H1 (cell line): ENCODE data around the gene UPF2. TPM values are rescaled to one million over a fixed set of nuclear protein-coding genes. Genes with fewer than 3 reads are reported as not detected.

Experiments used
- CTCF ChIA-PET: fragments of 300-600 bp; sonication (Branson Sonifier 250); formaldehyde crosslinking; loops from one replicate; lab custom pipeline; 2021; ENCODE audit not compliant: partially characterized antibody; lab: Charles Lee
- POLR2A ChIA-PET: fragments of 300-600 bp; sonication (Branson Sonifier 250); formaldehyde crosslinking; loops from one replicate; lab custom pipeline; 2021; ENCODE audit warnings: inconsistent platforms; ENCODE audit not compliant: partially characterized antibody; lab: Charles Lee
- DNase-seq, 2 experiments: peaks; one replicate each; pipeline versions ENCODE4 v3.0.0 to v3.0.0-alpha.2; 2010 to 2022; ENCODE audit warnings: low spot score in 2 of 2, low read depth in 1 of 2, mixed read lengths in 1 of 2
- FAIRE-seq: peaks from 2 replicates; lab custom pipeline; 2011; peaks lifted over from hg19 to GRCh38; lab: Jason Lieb, UNC
- H2AFZ ChIP-seq: 2 replicates; pipeline ENCODE4 v1.8.1; 2012; ENCODE audit warnings: low read length, inconsistent platforms
- H2AK5ac ChIP-seq: 2 replicates; pipeline ENCODE4 v1.6.1; 2013; ENCODE audit warnings: low read depth, low read length
- H2BK120ac ChIP-seq: replicated peaks from 2 replicates; pipeline ENCODE3; 2013; ENCODE audit warnings: low read depth, low read length, inconsistent platforms
- H2BK12ac ChIP-seq: 2 replicates; pipeline ENCODE4 v1.6.1; 2013; ENCODE audit warnings: low read depth, low read length
- H2BK15ac ChIP-seq: 2 replicates; pipeline ENCODE4 v1.6.1; 2013; ENCODE audit warnings: low read length
- H2BK20ac ChIP-seq: 2 replicates; pipeline ENCODE4 v1.6.1; 2013; ENCODE audit warnings: low read length
- H2BK5ac ChIP-seq: 2 replicates; pipeline ENCODE4 v1.6.1; 2013; ENCODE audit warnings: low read depth, low read length
- H3K14ac ChIP-seq: 2 replicates; pipeline ENCODE4 v1.6.1; 2013; ENCODE audit warnings: inconsistent platforms; ENCODE audit not compliant: insufficient read length
- H3K18ac ChIP-seq: 2 replicates; pipeline ENCODE4 v1.6.1; 2013; ENCODE audit warnings: low read length; ENCODE audit errors: extremely low read depth
- H3K23ac ChIP-seq: 2 replicates; pipeline ENCODE4 v1.6.1; 2013; ENCODE audit warnings: inconsistent platforms; ENCODE audit not compliant: insufficient read length
- H3K23me2 ChIP-seq: 2 replicates; pipeline ENCODE4 v1.6.1; 2013; ENCODE audit warnings: low read depth, low read length
- H3K27ac ChIP-seq: 2 replicates; pipeline ENCODE4 v1.6.1; 2011; ENCODE audit warnings: low read depth, low read length, inconsistent platforms
- H3K27me3 ChIP-seq, 4 experiments: replicated peaks in 1 of 4; 1 replicate in 1 of 4; 2 replicates in 3 of 4; pipeline versions ENCODE4 v1.6.1 to v1.8.1; 2011 to 2013; ENCODE audit warnings: low read length in 3 of 4, mild to moderate bottlenecking in 3 of 4, inconsistent platforms in 2 of 4, mixed read lengths in 2 of 4, moderate library complexity in 1 of 4; ENCODE audit not compliant: control insufficient read depth in 3 of 4, insufficient read depth in 3 of 4; ENCODE audit errors: extremely low read depth in 1 of 4
- H3K36me3 ChIP-seq, 4 experiments: 2 replicates each; pipeline versions ENCODE4 v1.6.1 to v1.8.1; 2011 to 2013; ENCODE audit warnings: mild to moderate bottlenecking in 4 of 4, low read length in 3 of 4, moderate library complexity in 2 of 4, control low read depth in 1 of 4, inconsistent platforms in 1 of 4; ENCODE audit not compliant: insufficient read depth in 4 of 4, control insufficient read depth in 2 of 4
- H3K4ac ChIP-seq: replicated peaks from 2 replicates; pipeline ENCODE3; 2013; ENCODE audit warnings: low read length, low read depth, mixed read lengths, inconsistent platforms; ENCODE audit not compliant: insufficient read length
- H3K4me1 ChIP-seq, 4 experiments: replicated peaks in 1 of 4; 1 replicate in 1 of 4; 2 replicates in 3 of 4; pipeline versions ENCODE4 v1.6.1 to v1.8.1; 2011 to 2013; ENCODE audit warnings: low read length in 3 of 4, inconsistent platforms in 2 of 4, mixed read lengths in 1 of 4; ENCODE audit not compliant: insufficient read depth in 4 of 4, control insufficient read depth in 3 of 4
- H3K4me2 ChIP-seq, 2 experiments: 2 replicates each; pipeline versions ENCODE4 v1.6.1 to v1.8.1; 2011 to 2013; ENCODE audit warnings: low read depth in 2 of 2, low read length in 2 of 2, control low read depth in 1 of 2, inconsistent platforms in 1 of 2, mild to moderate bottlenecking in 1 of 2; ENCODE audit not compliant: insufficient read depth in 1 of 2
- H3K4me3 ChIP-seq, 4 experiments: fragments of 200-600, 300-600 bp in 1 of 4; sonication (generic), shearing (Covaris generic), sonication (Bioruptor Twin) in 1 of 4; 2 replicates each; pipeline versions ENCODE4 v1.5.1 to v1.8.1; 2011 to 2016; ENCODE audit warnings: low read length in 4 of 4, low read depth in 3 of 4, control low read depth in 2 of 4, inconsistent platforms in 2 of 4, mild to moderate bottlenecking in 2 of 4, mixed read lengths in 1 of 4, moderate library complexity in 1 of 4; ENCODE audit not compliant: insufficient read depth in 2 of 4; ENCODE audit errors: extremely low read depth in 1 of 4
- H3K56ac ChIP-seq: replicated peaks from 2 replicates; pipeline ENCODE3; 2013; ENCODE audit warnings: low read depth, mild to moderate bottlenecking, mixed read lengths, low read length, inconsistent platforms; ENCODE audit not compliant: insufficient read length
- H3K79me1 ChIP-seq: 2 replicates; pipeline ENCODE4 v1.6.1; 2013; ENCODE audit warnings: low read depth, low read length, control low read depth
- H3K79me2 ChIP-seq, 2 experiments: 2 replicates each; pipeline versions ENCODE4 v1.6.1 to v1.8.1; 2012 to 2013; ENCODE audit warnings: low read length in 2 of 2, mild to moderate bottlenecking in 2 of 2, inconsistent platforms in 1 of 2; ENCODE audit not compliant: insufficient read depth in 2 of 2, control insufficient read depth in 1 of 2
- H3K9ac ChIP-seq, 4 experiments: replicated peaks in 1 of 4; 1 replicate in 1 of 4; 2 replicates in 3 of 4; pipeline versions ENCODE4 v1.6.1 to v1.8.1; 2011 to 2013; ENCODE audit warnings: low read depth in 3 of 4, low read length in 3 of 4, control low read depth in 2 of 4, mild to moderate bottlenecking in 2 of 4, moderate library complexity in 2 of 4, inconsistent platforms in 1 of 4; ENCODE audit errors: extremely low read depth in 1 of 4
- H3K9me3 ChIP-seq, 2 experiments: 2 replicates each; pipeline versions ENCODE4 v1.6.1 to v1.8.1; 2012 to 2013; ENCODE audit warnings: mild to moderate bottlenecking in 2 of 2, moderate library complexity in 2 of 2, control low read depth in 1 of 2, inconsistent platforms in 1 of 2, low read depth in 1 of 2, low read length in 1 of 2, mixed read lengths in 1 of 2; ENCODE audit not compliant: insufficient read depth in 2 of 2
- H4K20me1 ChIP-seq, 2 experiments: replicated peaks in 1 of 2; 2 replicates each; pipeline versions ENCODE3 to v1.8.1; 2011 to 2013; ENCODE audit warnings: inconsistent platforms in 2 of 2, low read length in 2 of 2, mild to moderate bottlenecking in 1 of 2; ENCODE audit not compliant: insufficient read depth in 2 of 2, control insufficient read depth in 1 of 2
- H4K5ac ChIP-seq: 2 replicates; pipeline ENCODE4 v1.6.1; 2013; ENCODE audit warnings: low read length, low read depth, mixed read lengths, inconsistent platforms; ENCODE audit not compliant: insufficient read length
- H4K8ac ChIP-seq: 2 replicates; pipeline ENCODE4 v1.8.0; 2013; ENCODE audit warnings: mild to moderate bottlenecking, moderate library complexity, low read length, inconsistent platforms; ENCODE audit not compliant: insufficient read depth; ENCODE audit errors: extremely low read depth
- H4K91ac ChIP-seq: replicated peaks from 2 replicates; pipeline ENCODE3; 2013; ENCODE audit warnings: low read length, mixed read lengths, inconsistent platforms; ENCODE audit not compliant: insufficient read length
- CTCF ChIP-seq, 3 experiments: IDR thresholded peaks; 1 replicate in 2 of 3; 2 replicates in 1 of 3; pipeline versions ENCODE4 v1.5.1 to v1.6.1; 2011; ENCODE audit warnings: low read length in 3 of 3, mild to moderate bottlenecking in 3 of 3, inconsistent platforms in 2 of 3, low read depth in 1 of 3, moderate library complexity in 1 of 3; ENCODE audit not compliant: insufficient read depth in 1 of 3; ENCODE audit errors: control extremely low read depth in 1 of 3
- MAFK ChIP-seq: IDR thresholded peaks from 2 replicates; pipeline ENCODE4 v1.6.1; 2012; ENCODE audit warnings: low read depth, mild to moderate bottlenecking, improper control_type of control experiment, low read length
- MAX ChIP-seq: IDR thresholded peaks from 2 replicates; pipeline ENCODE4 v1.6.1; 2012; ENCODE audit warnings: inconsistent platforms
- POU5F1 ChIP-seq: IDR thresholded peaks from 2 replicates; pipeline ENCODE4 v1.6.1; 2011; ENCODE audit warnings: low read depth, mild to moderate bottlenecking, low read length, moderate library complexity
- SIRT6 ChIP-seq: IDR thresholded peaks from one replicate; pipeline ENCODE4 v1.7.1; 2012; ENCODE audit warnings: low read length, inconsistent platforms
- TBP ChIP-seq: IDR thresholded peaks from 2 replicates; pipeline ENCODE4 v1.6.1; 2011; ENCODE audit warnings: low read depth, low read length, improper control_type of control experiment
- USF2 ChIP-seq: IDR thresholded peaks from 2 replicates; pipeline ENCODE4 v1.6.1; 2011; ENCODE audit warnings: low read length, improper control_type of control experiment
- WGBS, 2 experiments: shearing (Covaris generic) in 1 of 2; methylation state at CpG; one replicate each; pipeline versions ENCODE4 v1.1.6 to v1.1.7; 2013 to 2015; ENCODE audit warnings: low lambda C conversion rate in 2 of 2, mixed read lengths in 2 of 2, inconsistent platforms in 1 of 2, low coverage in 1 of 2, missing lambda C conversion rate in 1 of 2; ENCODE audit not compliant: insufficient replicate concordance in 2 of 2, insufficient coverage in 1 of 2, insufficient read length in 1 of 2; ENCODE audit errors: extremely low coverage in 1 of 2, missing lambda C conversion rate in 1 of 2; 5-methylcytosine and 5-hydroxymethylcytosine counted together
- polyA plus RNA-seq, 7 experiments: library from polyadenylated mRNA; depleted of rRNA in 3 of 7; stranded (reverse) in 5 of 7; unstranded in 2 of 7; fragments of >200 nt in 5 of 7; fragments of 200-250 nt in 2 of 7; gene quantifications; 1 replicate in 5 of 7; 2 replicates in 1 of 7; 4 replicates in 1 of 7; pipeline versions ENCODE4 v1.2.1 to v1.2.3, GENCODE V29; 2011 to 2013; ENCODE audit warnings: missing spikeins in 2 of 7, mixed read lengths in 2 of 7
- total RNA-seq: library from RNA; stranded (reverse); fragmentation: NEBNext Ultra II Directional; extraction: Animal tissue kit (Norgen Biotek cat#: 25700); gene quantifications from 2 replicates; pipeline ENCODE4 v1.2.1, GENCODE V29; 2021

Gene UPF2
- total and polyA plus RNA-seq, 2 of the 8 experiments (the other 6 are each of a cell fraction or from before 2014, with no cell fraction given) = 6.2 to 32.8 TPM

GRCh38 chr10:11881477-11882417 is 160.9 kb downstream of the UPF2 start:
- no peaks in the 10 kb centered on the region for H4K20me1 ChIP-seq
- H3K27ac ChIP-seq = no peak overlapping the region
- WGBS, 2 experiments = 88% methylated on average over 21 of the region's 21 CpGs; no CpG with 5 or more reads in 1 of the 2 experiments
- 0 out of 2 replicates have a peak overlapping the region, but pooled peaks have one; percentile 58 for H4K8ac ChIP-seq
- H2AFZ ChIP-seq = peak overlapping the region; percentile 84; the same call in 1 of the 2 replicates
- peak overlapping the region; percentile 48 for H4K5ac ChIP-seq
- FAIRE-seq = no peak
- no peaks in the 10 kb centered on the region for H3K79me2 ChIP-seq
- H3K9me3 ChIP-seq = no peaks in the 10 kb centered on the region
- no peak overlapping the region for H3K23ac ChIP-seq
- CTCF ChIA-PET = interaction anchor here (0.5 to 4.3 kb wide), 49 partner anchors 9 to 965 kb away, joined by 3 to 34 read pairs (median 4); no protein-coding TSS in a partner anchor
- no peak overlapping the region for H2BK120ac ChIP-seq
- H4K91ac ChIP-seq = peak overlapping the region; percentile 18
- POLR2A ChIA-PET = interaction anchor here (0.9 to 1.7 kb wide), 3 partner anchors 10 to 99 kb away, joined by 3 to 5 read pairs (median 4); no protein-coding TSS in a partner anchor
- no peak overlapping the region for H3K18ac ChIP-seq
- H3K23me2 ChIP-seq = no peaks in the 10 kb centered on the region
- no peak overlapping the region for H3K56ac ChIP-seq
- peak overlapping the region; percentile 7; the same call in 1 of the 2 replicates for H2BK20ac ChIP-seq
- DNase-seq = peak in 1 of 2 experiments; percentile 65
- no peak overlapping the region for H3K4ac ChIP-seq
- no peaks in the 10 kb centered on the region for H3K79me1 ChIP-seq
- H3K36me3 ChIP-seq = no peaks in the 10 kb centered on the region
- no peak overlapping the region for H3K14ac ChIP-seq
- H2AK5ac ChIP-seq = no peak overlapping the region
- H3K27me3 ChIP-seq = no peaks in the 10 kb centered on the region
- peaks cover 0 to 6% (median 0%) of the 10 kb centered on the region in 4 experiments; a peak in 1 of 7 replicates for H3K4me1 ChIP-seq
- peak overlapping the region; percentile 32; the same call in 1 of the 2 replicates for H2BK12ac ChIP-seq
- H3K4me2 ChIP-seq = no peak overlapping the region
- no peak overlapping the region for H3K9ac ChIP-seq
- peak overlapping the region; percentile 12; the same call in 1 of the 2 replicates for H2BK5ac ChIP-seq
- H2BK15ac ChIP-seq = no peak overlapping the region
- H3K4me3 ChIP-seq = no peak overlapping the region
- TF ChIP-seq POU5F1 (no peak), MAFK (no peak), SIRT6 (no peak), MAX (peak; percentile 87), TBP (no peak), CTCF (IDR thresholded peaks at IDR 0.05; ENCODE audit: control extremely low read depth in 1 of 3, insufficient read depth in 1 of 3, low read depth in 1 of 3, low read length in 3 of 3) (peak; percentile 60 to 79 (median 76)), USF2 (no peak)
